Activated CD4-positive, alpha-beta T cell treated with anti-CD3 and anti-CD28 coated beads, Interleukin-2, amount 10 ng/mL, durations not matched to agents 24 days and 14 days (primary cell): ENCODE measurements around the gene RBM26. TPM values are rescaled to one million over a fixed set of nuclear protein-coding genes. Genes with fewer than 3 reads are reported as not detected.

Experiments used
- DNase-seq: peaks from one replicate; pipeline ENCODE4 v3.0.0; 2022
- H3K27ac Mint-ChIP-seq: one replicate; pipeline ENCODE4 v1.8.0; 2022; ENCODE audit warnings: mild to moderate bottlenecking, mixed read lengths
- H3K27me3 Mint-ChIP-seq: one replicate; pipeline ENCODE4 v1.8.0; 2022; ENCODE audit warnings: mixed read lengths
- H3K36me3 Mint-ChIP-seq: one replicate; pipeline ENCODE4 v1.8.0; 2022; ENCODE audit warnings: low read depth, mild to moderate bottlenecking, mixed read lengths
- H3K4me1 Mint-ChIP-seq: one replicate; pipeline ENCODE4 v1.8.0; 2021; ENCODE audit warnings: mixed read lengths
- H3K4me3 Mint-ChIP-seq: one replicate; pipeline ENCODE4 v1.8.0; 2022; ENCODE audit warnings: mild to moderate bottlenecking, moderate library complexity, mixed read lengths
- H3K9me3 Mint-ChIP-seq: one replicate; pipeline ENCODE4 v1.8.0; 2021; ENCODE audit warnings: mixed read lengths
- intact Hi-C: fragments of 100-400 bp; cut with micrococcal nuclease; formaldehyde crosslinking; loops from one replicate; pipeline ENCODE4 v1.15.1; 2023
- total RNA-seq: library from RNA; stranded (reverse); gene quantifications from 2 replicates; pipeline ENCODE4 v1.2.3, GENCODE V29; 2022

RBM26 gene
- total RNA-seq, 1 donor from 2014 or later, result 100 TPM

GRCh38 chr13:79406597-79406908, 498 bp upstream of the RBM26 start:
- no peak for DNase-seq
- Mint-ChIP-seq H3K27me3 (no peaks in the 10 kb centered on the region), H3K4me3 (no peak overlapping the region), H3K36me3 (peaks cover 8% of the 10 kb centered on the region), H3K4me1 (peaks cover 31% of the 10 kb centered on the region), H3K9me3 (no peaks in the 10 kb centered on the region), H3K27ac (peak overlapping the region; percentile 98)
- intact Hi-C loops, result loop anchor here (1.0 to 5.0 kb wide), 3 partner anchors 18 to 136 kb away; no protein-coding TSS in a partner anchor

GRCh38 chr13:79405501-79405830, 589 bp downstream of the RBM26 start:
- Mint-ChIP-seq H3K27ac (no peak overlapping the region), H3K9me3 (no peaks in the 10 kb centered on the region), H3K27me3 (no peaks in the 10 kb centered on the region), H3K4me1 (peaks cover 42% of the 10 kb centered on the region), H3K4me3 (no peak overlapping the region), H3K36me3 (peaks cover 15% of the 10 kb centered on the region)
- intact Hi-C loops, result loop anchor here (1.0 to 5.0 kb wide), 3 partner anchors 12 to 137 kb away; partner anchors contain the start of gene NDFIP2
- no peak for DNase-seq

GRCh38 chr13:79404985-79405384, 1.1 kb downstream of the RBM26 start:
- H3K9me3 Mint-ChIP-seq, result no peaks in the 10 kb centered on the region
- H3K27ac Mint-ChIP-seq, result no peak overlapping the region
- H3K4me3 Mint-ChIP-seq, result no peak overlapping the region
- peaks cover 43% of the 10 kb centered on the region for H3K4me1 Mint-ChIP-seq
- H3K36me3 Mint-ChIP-seq, result peaks cover 19% of the 10 kb centered on the region
- peak; percentile 69 for DNase-seq
- intact Hi-C loops, result loop anchor here (1.0 to 5.0 kb wide), 3 partner anchors 12 to 137 kb away; partner anchors contain the start of gene NDFIP2
- H3K27me3 Mint-ChIP-seq, result no peaks in the 10 kb centered on the region

GRCh38 chr13:79404361-79404760, 1.7 kb downstream of the RBM26 start:
- H3K27me3 Mint-ChIP-seq, result no peaks in the 10 kb centered on the region
- no peaks in the 10 kb centered on the region for H3K9me3 Mint-ChIP-seq
- intact Hi-C loops, result no loop called here
- H3K36me3 Mint-ChIP-seq, result peaks cover 26% of the 10 kb centered on the region
- no peak overlapping the region for H3K4me3 Mint-ChIP-seq
- DNase-seq, result no peak
- H3K27ac Mint-ChIP-seq, result no peak overlapping the region
- peaks cover 49% of the 10 kb centered on the region for H3K4me1 Mint-ChIP-seq

- intact Hi-C loops, result no loop called here
- peaks cover 32% of the 10 kb centered on the region for H3K36me3 Mint-ChIP-seq
Observed at GRCh38 chr13:79403113-79403512, 2.9 kb downstream of the RBM26 start.

GRCh38 chr13:79402679-79403078, 3.4 kb downstream of the RBM26 start:
- DNase-seq, result no peak
- Mint-ChIP-seq H3K9me3 (no peaks in the 10 kb centered on the region), H3K27me3 (no peaks in the 10 kb centered on the region), H3K4me3 (no peak overlapping the region), H3K36me3 (peaks cover 34% of the 10 kb centered on the region), H3K4me1 (peaks cover 53% of the 10 kb centered on the region), H3K27ac (peak overlapping the region; percentile 77)
- intact Hi-C loops, result no loop called here

More at GRCh38 chr13:79403113-79403512, 2.9 kb downstream of the RBM26 start:
- Mint-ChIP-seq H3K27me3 (no peaks in the 10 kb centered on the region), H3K4me3 (no peak overlapping the region), H3K9me3 (no peaks in the 10 kb centered on the region), H3K4me1 (peaks cover 55% of the 10 kb centered on the region), H3K27ac (no peak overlapping the region)
- no peak for DNase-seq

GRCh38 chr13:79402074-79402635, 3.9 kb downstream of the RBM26 start:
- H3K9me3 Mint-ChIP-seq, result no peaks in the 10 kb centered on the region
- peak overlapping the region; percentile 77 for H3K27ac Mint-ChIP-seq
- H3K36me3 Mint-ChIP-seq, result peaks cover 36% of the 10 kb centered on the region
- H3K4me3 Mint-ChIP-seq, result no peak overlapping the region
- no peak for DNase-seq
- intact Hi-C loops, result no loop called here
- peaks cover 49% of the 10 kb centered on the region for H3K4me1 Mint-ChIP-seq
- no peaks in the 10 kb centered on the region for H3K27me3 Mint-ChIP-seq

- Mint-ChIP-seq H3K36me3 (peaks cover 43% of the 10 kb centered on the region), H3K27ac (peak overlapping the region; percentile 21), H3K9me3 (no peaks in the 10 kb centered on the region), H3K4me3 (peak overlapping the region; percentile 13), H3K27me3 (no peaks in the 10 kb centered on the region), H3K4me1 (peaks cover 46% of the 10 kb centered on the region)
- no peak for DNase-seq
- intact Hi-C loops, result loop anchor here (1.0 kb wide), 1 partner anchor 8 kb away; no protein-coding TSS in a partner anchor
Observed at GRCh38 chr13:79401259-79402070, 4.6 kb downstream of the RBM26 start.

- Mint-ChIP-seq H3K36me3 (peaks cover 66% of the 10 kb centered on the region), H3K27me3 (no peaks in the 10 kb centered on the region), H3K4me1 (peaks cover 61% of the 10 kb centered on the region), H3K9me3 (peaks cover 9% of the 10 kb centered on the region), H3K4me3 (no peak overlapping the region), H3K27ac (no peak overlapping the region)
- intact Hi-C loops, result no loop called here
- DNase-seq, result no peak
Observed at GRCh38 chr13:79398915-79399314, 7.1 kb downstream of the RBM26 start.

GRCh38 chr13:79398127-79398526, 7.9 kb downstream of the RBM26 start:
- peaks cover 67% of the 10 kb centered on the region for H3K4me1 Mint-ChIP-seq
- peaks cover 9% of the 10 kb centered on the region for H3K9me3 Mint-ChIP-seq
- H3K4me3 Mint-ChIP-seq, result no peak overlapping the region
- no peak overlapping the region for H3K27ac Mint-ChIP-seq
- intact Hi-C loops, result no loop called here
- peaks cover 70% of the 10 kb centered on the region for H3K36me3 Mint-ChIP-seq
- DNase-seq, result no peak
- H3K27me3 Mint-ChIP-seq, result no peaks in the 10 kb centered on the region

GRCh38 chr13:79395881-79396280, 10.2 kb downstream of the RBM26 start:
- Mint-ChIP-seq H3K36me3 (peaks cover 67% of the 10 kb centered on the region), H3K27ac (no peak overlapping the region), H3K27me3 (no peaks in the 10 kb centered on the region), H3K4me3 (no peak overlapping the region), H3K4me1 (peaks cover 63% of the 10 kb centered on the region), H3K9me3 (peaks cover 9% of the 10 kb centered on the region)
- intact Hi-C loops, result no loop called here
- no peak for DNase-seq

- H3K9me3 Mint-ChIP-seq, result peaks cover 9% of the 10 kb centered on the region
- H3K36me3 Mint-ChIP-seq, result peaks cover 54% of the 10 kb centered on the region
- H3K27ac Mint-ChIP-seq, result peak overlapping the region; percentile 83
- intact Hi-C loops, result loop anchor here (1.0 to 5.0 kb wide), 8 partner anchors 8 to 736 kb away; partner anchors contain the start of genes NDFIP2 and OBI1
- no peaks in the 10 kb centered on the region for H3K27me3 Mint-ChIP-seq
- peak overlapping the region; percentile 80 for H3K4me3 Mint-ChIP-seq
- DNase-seq, result peak; percentile 78
- peaks cover 47% of the 10 kb centered on the region for H3K4me1 Mint-ChIP-seq
Observed at GRCh38 chr13:79393564-79394249, 12.3 kb downstream of the RBM26 start.

GRCh38 chr13:79392882-79393563, 13.0 kb downstream of the RBM26 start:
- H3K4me1 Mint-ChIP-seq, result peaks cover 47% of the 10 kb centered on the region
- intact Hi-C loops, result loop anchor here (1.0 to 5.0 kb wide), 8 partner anchors 8 to 736 kb away; partner anchors contain the start of genes NDFIP2 and OBI1
- peaks cover 51% of the 10 kb centered on the region for H3K36me3 Mint-ChIP-seq
- peak; percentile 82 for DNase-seq
- peak overlapping the region; percentile 83 for H3K27ac Mint-ChIP-seq
- peak overlapping the region; percentile 80 for H3K4me3 Mint-ChIP-seq
- no peaks in the 10 kb centered on the region for H3K27me3 Mint-ChIP-seq
- peaks cover 9% of the 10 kb centered on the region for H3K9me3 Mint-ChIP-seq
